Colon (tissue), 2 donors: ENCODE measurements around the gene PPP5C.
"Not testable (repeated sequence)": the region's sequence is repeated elsewhere in the genome, so short reads cannot be mapped to it uniquely, and the experiment has no call there.

Experiments used
- FAIRE-seq: peaks from 2 replicates; lab custom pipeline; 2012; peaks lifted over from hg19 to GRCh38; lab: Jason Lieb, UNC
- donor health status: control.
- donor health status: control.

PPP5C gene

DNA sequence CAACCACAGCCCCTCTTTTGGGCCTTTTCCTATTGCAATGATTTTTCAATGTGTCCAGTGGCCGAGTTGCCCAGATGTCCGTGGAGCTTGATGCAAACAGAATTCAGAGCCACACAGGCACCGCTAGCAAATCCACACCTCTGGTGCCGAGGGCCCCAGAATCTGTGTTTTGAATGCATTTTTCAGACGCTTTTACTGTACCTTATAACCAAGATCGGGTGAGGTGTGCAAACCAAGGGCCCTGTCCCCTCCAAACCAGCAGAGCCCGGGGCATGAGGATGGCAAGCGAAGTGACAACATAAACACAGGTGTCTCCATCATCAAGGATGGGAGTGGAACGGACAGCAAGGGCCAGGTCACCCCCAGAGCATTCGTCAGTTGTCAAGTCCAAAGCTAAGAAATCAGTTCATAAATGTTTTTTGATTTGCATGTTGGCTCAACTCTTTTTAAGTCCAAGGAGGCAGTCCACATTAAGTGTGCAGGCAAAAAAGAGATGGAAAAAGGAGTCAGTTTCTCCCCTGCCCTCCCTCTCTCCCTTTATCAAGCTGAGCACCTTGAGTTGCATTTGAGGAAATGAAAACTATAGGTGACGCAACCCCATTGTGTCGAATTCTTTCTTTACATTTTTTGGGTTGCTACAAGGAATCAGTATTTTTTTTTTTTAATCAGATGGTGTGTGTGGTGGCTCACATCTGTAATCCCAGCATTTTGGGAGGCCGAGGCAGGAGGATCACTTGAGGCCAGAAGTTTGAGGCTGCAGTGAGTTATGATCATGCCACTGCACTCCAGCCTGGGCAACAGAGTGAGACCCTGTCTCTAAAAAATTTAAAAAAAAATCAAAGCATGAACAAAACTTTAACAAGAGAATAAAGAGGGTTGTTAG, 63.6 kb downstream of the PPP5C start:
- no peak for FAIRE-seq

DNA sequence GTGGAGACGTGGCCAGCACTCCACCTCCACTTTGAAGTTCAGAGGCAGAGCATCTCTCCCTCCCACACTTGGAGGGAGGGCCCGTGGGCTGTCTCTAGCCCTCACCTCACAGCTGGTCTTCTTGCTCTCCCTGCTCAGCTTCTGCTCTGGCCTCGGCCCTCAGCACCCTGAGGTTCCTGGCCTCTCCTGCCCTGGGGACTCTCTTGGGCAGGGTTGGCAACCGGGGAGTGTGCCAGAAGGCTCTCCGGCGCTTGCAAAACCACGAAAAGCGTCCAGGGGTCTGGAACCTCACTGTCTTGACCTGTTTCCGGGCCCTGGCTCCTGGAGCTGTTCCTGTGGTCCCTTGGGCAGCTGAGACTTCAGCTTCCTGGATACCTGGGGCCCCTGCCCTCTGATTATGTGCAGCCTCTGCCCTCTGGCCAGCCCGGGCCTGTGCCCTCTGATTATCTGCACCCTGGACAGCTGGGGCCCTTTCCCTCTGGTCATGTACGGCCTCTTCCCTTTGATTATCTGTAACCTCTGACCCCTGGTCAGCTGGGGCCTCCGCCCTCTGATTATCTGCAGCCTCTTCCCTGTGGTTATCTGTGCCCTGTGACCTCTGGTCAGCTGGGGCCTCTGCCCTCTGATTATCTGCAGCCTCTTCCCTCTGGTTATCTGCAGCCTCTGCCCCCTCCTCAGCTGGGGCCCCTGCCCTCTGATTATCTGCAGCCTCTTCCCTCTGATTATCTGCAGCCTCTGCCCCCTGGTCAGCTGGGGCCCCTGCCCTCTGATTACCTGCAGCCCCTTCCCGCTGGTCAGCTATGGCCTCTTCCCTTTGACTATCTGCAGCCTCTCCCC, 64.4 kb downstream of the PPP5C start:
- FAIRE-seq: no peak

DNA sequence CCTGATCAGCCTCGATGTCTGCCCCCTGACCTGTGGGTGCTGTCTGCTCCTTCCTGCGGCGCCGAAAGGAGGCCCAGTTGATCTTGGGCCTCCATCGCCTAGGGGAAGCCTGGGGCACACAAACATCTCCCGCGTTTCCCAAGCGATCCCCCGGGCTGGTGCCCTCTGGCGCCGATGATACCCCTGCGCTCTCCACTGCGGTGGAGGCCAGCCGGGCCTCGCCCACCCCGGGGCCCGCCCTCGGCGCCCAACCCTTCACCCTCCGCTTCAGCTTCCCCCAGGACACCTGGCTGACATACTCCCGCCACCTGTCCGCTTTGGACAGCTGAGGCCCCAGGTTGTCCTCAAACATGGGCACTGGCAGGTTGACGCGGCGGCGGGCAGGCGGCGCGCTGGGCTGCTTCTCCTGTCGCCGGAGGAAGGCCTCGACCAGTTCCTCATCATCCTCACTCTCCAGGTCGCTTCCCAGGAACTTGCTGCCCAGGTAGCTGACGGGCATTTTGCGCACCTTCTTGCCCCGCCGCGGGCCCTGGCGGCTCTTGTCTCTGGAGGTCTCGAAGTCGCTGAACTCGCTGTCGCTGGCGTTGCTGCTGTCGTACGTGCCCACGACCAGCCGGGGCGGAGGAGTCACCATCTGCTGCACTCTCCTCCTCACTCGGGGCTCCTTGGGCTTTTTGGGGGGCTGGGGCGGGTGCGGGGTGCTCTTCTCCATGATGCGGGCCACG, 65.2 kb downstream of the PPP5C start:
- no peak for FAIRE-seq

DNA sequence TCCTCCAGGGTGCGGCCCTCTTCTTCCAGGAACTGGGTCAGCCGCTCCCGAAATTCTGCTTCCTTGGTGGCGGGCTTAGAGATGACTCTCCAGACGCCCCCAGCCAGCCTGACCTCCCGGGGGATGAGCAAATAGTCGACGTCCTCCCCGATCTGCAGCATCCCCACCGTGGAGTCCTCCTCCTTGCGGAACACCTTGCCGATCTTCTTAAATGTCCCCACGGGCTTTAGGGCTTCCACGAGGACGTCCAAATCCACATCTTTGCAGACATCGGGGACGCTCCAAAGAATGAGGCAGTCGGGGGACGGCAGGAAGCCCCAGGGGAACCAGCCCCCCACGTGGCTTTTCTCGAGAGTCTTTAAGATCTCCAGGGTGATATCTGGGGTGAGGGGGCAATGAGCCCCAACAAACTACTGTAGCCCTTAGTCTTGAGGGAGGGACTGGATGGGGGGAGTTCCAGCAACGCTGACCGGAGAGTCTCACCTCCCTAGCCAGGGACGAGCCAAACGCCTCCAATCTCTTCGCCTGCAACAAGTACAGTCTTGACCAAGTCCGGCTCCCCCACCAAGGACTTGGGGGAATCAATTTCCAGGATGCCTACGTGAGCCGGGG, 65.9 kb downstream of the PPP5C start:
- FAIRE-seq: no peak

DNA sequence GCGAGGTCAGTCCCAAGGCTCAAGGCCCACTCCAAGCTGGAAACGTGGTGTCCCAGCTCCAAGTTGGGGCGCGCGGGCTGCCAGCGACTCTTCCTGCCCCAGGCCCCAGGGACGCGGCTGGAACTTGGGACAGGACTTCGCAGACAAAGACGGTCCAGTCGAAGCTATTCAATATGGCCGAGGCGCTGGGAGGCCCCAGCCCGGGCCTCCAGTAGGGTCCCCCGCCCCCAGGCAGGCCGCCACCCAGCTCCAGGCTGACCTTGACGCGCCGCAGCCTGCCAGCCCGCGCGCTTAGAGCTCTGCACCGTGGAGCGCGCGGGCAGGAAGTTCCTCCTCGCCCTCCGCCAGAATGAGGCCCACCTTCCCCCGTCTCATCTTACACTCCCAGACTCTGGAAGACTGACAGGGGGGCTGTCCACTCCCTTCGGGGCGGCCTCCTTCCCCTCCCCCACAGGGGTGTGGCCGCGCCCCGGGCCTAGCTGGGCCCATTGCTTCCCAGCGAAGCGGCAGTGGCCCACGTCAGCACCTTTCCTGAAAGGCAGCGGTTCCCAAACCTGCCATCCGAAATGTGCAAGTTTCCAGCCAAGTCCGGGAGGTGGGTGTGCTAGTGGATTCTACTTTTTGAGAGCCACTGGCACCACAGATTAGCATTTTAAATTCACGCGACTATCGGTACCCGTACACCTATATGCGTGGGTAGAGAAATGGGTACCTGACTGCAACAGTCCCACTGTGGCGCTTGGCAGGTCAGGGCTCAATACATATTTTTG, 66.6 kb downstream of the PPP5C start, which contains the start of gene CCDC8:
Gene CCDC8 (minus strand): TSS at position 303 of the 770 bp plus-strand sequence. CDS start 754 bp downstream, outside the sequence.
- FAIRE-seq: no peak

DNA sequence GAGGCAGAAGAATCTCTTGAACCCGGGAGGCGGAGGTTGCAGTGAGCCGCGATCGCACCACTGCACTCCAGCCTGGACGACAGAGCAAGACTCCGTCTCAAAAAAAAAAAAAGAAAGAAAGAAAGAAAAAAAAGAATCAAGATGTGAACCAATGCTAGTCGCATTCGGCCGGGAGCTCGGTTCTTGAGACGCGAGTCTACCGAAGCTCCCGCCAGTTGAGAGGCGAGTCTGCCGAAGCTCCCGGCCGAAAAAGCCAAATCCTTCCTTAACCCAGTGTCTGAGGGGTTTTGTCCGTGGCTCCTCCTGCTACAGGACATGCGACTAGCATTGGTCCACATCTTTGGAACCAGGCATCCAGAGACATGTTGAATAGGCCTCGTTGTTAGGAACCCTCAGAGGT, 68.0 kb downstream of the PPP5C start:
- not testable (repeated sequence) for FAIRE-seq

DNA sequence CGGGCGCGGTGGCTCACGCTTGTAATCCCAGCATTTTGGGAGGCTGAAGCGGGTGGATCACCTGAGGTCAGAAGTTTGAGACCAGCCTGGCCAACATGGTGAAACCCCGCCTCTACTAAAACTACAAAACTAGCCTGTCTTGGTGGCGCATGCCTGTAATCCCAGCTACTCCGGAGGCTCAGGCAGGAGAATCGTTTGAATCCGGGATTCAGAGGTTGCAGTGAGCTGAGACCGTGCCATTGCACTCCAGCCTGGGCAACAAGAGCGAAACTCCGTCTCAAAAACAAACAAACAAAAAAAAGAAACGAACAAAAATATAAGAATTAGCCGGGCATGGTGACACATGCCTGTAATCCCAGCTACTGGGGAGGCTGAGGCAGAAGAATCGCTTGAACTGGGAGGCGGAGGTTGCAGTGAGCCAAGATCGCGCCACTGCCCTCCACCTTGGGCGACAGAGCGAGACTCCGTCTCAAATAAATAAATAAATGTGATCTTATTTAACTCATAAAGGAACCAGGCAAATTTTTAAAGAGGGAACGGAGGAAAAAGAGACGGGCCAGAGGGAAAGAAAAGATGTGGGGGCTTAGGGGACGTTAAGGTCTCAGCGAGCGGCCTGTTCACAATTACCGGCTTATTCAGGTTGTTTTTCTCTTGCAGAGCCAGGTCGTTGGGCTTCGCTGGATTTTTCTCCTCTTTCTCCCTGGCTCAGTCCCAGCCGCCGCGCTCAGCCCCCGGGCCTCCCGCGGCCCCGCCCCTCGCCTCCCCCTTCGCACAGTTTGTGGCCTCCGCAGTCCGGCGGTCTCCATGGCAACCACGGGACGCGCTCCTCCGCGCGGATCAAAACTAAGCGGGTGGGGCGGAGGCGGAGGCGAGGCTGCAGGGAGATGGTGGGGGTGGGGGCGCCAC, 69.2 kb downstream of the PPP5C start:
- not testable (repeated sequence) for FAIRE-seq

DNA sequence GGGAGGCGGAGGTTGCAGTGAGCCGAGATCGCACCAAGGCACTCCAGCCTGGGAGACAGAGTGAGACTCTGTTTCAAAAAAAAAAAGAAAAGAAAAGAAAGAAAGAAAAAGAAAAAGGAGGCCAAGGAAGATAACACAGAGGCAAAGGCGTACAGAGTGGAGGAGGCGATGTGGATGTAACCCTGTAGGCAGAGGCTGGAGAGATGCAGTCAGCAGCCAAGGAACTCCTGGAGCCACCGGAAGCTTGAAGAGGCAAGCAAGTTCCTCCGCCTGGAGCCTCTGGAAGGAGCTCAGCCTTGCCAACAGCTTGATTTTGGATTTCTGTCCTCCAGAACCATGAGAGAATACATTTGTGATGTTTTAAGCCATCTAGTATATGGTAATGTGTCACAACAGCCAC, 73.2 kb downstream of the PPP5C start:
- FAIRE-seq: no peak

DNA sequence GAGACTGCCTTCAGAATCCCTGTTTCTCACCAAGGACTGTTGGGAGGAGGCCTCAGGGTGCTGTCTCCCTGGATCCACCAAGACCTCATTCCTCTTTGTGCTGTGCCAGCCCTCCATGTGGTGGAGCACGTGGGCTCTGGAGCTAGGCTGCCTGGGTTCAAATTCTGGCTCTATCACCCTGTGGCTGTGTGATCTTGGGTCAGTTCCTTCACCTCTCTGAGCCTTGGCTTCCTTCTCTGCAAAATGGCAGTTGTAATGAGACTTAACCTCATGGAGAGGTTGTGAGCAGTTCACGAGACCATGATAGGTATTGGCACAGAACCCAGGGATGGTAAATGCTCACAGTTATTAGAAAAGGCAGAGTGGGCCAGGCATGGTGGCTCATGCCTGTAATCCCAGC, 75.5 kb downstream of the PPP5C start:
- no peak for FAIRE-seq

DNA sequence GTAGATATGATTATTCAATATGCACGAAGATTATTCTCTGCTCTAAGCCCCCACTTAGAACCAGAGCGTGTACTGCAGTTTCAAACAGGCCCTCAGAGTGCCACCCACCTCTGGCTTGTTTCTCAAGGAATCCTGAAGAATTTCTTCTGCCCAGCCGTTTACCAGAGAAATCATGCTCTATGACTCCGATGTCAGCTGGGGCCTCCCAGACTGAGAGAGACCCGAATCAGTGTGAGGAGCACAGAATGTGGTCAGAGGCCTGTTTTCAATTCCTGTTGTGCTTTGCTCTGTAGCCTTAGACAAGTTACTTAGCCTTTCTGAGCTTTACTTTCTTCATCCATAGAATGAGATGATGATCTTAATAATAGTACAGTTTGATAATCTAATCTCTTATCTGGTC, 76.3 kb downstream of the PPP5C start:
- FAIRE-seq: no peak

DNA sequence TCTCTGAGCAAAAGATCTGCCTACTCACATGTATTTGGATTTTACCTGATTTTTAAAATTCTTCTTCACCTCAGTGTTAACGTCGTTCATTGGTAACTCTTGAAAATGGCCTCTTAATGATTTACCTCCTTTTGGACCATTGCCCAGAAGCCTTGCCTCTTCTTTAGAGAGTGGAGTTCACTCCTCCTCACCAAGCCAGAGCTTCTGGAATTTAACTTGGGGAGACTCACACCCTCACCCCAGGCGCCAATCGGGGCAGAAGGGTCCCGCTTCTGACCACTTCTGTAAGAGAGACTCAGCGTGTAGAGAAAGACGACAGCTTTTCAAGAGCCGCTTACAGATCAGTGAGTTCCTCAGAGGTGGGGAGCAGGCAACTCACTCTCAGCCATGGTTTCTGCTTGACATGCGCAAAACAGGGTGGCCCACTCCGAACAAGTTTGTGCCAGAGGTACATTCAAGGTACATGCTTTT, 79.2 kb downstream of the PPP5C start:
- no peak for FAIRE-seq

DNA sequence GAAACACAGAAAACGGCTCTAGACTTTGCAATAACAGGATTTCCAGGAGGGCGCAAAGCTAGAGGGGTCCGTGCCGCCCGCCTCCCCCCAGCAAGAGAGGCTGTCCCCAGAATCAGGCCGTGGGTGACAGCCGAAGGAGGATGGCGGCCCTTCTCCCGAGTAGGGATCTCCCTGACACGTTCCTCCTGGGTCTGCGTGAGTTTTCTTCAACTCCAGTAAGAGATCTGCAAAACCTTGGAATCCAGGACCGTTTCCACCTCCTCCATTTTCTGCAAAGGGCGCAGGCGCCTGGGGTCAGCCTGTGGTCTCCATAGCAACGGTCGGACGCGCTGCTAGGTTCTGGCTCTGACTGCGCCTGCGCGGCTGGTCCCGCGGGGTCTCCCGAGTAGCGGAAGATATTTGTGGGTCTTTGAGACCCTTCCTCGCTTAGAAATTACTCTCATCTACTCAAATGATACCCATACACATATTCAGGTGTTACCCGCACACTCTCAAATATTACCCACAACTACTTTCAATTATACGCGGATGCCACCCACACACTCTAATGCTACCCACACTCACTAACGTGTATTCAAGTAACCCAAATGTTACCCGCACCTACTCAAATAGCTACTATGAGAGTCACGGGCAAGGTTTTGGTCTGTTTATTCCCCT, 79.7 kb downstream of the PPP5C start:
- FAIRE-seq: no peak

DNA sequence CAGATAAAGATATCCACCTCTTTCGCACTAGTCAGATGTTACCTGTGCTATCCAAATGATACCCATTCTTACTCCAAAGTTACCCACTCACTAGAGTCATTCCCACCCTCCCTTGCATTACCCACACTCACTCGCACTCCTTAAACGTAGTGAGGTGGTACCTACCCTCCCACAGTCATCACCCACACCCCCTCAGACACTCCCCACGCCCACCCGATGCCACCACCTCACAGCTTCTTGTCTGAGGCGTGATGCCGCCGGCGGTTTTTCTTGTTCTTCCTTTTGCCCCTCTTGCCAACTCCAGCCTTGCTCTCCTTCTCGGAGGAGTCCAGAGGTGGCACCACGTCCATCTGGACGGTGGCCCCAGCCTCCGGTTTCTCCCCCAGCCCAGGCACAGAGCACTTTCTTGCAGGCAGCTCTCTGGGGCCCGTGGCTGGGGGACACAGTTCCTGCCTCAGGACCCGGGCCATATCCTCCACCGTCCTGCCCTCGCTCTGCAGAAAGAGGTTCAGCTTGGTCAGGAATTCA, 80.7 kb downstream of the PPP5C start:
- FAIRE-seq: no peak

DNA sequence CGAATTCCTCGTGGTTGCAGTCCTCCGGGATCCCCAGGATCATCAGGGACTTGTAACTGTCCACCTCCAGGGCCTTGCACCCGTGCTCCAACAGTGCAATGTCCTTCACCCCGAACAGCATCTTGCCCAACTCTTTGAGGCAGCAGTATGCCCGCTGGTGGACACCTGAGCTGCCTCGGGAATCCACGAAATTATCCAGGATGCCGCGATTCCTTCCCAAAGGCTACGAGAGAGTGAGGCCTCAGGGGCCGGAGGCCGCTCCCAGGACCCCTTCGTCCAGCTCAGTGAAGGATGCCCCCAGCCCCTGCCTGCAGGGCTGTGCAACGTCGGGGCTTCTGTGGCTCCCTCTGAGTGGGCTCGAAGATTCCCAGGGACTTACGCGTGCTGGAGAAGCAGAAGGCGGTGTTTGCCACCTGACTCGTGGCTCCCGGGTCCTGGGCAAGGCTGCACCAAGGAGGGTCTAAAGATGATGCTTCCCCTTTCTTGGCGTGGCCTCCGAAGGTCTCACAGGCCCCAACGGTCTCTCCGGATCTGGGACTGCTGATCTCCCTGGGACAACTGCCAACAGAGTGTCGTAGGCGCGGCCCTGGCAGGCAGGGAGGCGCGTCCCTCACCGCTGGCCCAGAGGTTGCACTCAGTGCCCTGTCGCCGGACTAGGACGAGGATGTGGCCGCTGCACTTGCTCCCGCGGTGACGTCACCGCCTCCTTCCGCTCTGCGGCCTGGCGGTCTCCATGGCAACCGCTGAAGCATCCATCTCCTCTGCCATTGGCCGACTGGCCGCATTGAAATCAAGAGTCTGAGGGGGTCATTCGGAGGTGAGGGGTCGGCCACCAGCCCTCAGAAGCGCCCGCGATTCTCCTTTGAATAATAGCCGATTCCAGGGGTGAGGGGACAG, 81.6 kb downstream of the PPP5C start, which contains the start of gene PNMA8C:
Gene PNMA8C (minus strand): TSS at position 698 of the 897 bp plus-strand sequence. CDS start 577 bp downstream, at position 121.
- FAIRE-seq: no peak

DNA sequence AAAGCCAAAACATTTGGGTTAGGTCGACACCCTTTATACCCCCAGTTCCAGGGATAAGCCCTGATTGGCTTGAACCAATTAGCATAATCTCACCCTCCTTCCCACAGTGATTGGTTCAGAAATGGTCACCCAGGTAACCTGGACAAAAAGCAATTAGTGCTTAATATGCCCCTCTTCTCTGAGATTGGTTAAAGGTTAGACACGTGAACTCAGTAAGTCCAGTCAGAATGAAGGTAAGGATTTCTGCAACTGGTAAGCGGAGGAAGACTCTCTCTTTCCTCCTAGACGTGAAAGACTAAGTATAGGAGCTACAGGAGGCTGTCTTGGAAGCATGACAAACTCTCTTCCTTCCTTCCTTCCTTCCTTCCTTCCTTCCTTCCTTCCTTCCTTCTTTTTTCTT, 83.1 kb downstream of the PPP5C start:
- no peak for FAIRE-seq

DNA sequence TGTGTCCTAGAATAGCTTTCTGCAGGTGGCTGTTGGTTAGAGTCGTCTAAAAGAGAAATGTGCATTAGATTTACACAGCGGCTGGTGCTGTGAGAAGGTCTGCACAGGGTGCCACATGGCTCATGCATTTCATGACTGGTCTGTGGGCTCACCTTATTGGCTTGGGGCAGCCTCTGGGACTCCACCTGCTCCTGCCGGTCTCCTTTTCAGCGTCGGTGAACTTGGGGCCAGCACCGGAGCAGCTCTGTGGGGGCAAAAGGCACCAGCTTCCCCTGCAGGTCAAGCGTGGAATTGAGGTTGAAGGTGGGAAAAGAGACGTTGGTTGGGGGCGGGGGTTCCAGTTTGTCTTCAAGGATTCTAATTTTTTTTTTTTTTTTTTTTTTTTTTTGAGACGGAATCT, 84.9 kb downstream of the PPP5C start:
- FAIRE-seq: no peak

DNA sequence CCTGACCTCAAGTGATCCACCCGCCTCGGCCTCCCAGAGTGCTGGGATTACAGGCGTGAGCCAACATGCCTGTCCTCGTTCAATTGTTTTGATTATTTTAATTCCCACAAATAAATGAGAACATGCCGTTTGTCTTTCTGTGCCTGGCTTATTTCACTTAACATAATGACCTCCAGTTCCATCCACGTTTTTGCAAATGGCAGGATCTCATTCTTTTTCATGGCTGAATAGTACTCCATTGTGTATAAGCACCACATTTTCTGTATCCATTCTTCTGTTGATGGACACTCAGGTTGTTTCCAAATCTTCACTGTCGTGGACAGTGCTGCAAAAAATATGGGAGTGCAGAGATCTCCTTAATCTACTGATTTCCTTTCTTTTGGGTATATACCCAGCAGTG, 86.6 kb downstream of the PPP5C start:
- FAIRE-seq: not testable (repeated sequence)

DNA sequence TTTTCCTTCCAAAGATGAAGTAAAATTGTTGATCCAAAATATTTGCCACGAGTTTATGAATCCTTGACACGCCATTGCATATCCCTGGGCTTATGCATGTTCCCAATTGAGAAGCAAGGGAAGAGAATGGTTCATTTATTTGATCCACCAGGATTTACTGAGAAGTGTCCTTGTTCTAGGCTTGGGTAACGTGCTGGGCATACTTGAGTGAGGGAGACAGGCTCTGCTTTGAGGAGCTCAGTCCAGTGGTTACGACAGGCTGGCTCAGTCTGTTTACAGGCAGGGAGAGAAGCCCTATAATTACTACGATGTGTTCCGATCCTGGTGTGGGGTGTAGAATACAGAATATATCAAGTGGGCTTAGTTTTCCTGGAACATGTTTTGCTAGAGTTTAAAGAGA, 88.1 kb downstream of the PPP5C start:
- FAIRE-seq: no peak
